RWPE2 (cell line): ENCODE results near the gene HOXD4.

Source experiments
- ATAC-seq: fragments of 200-7000 bp; cut with Tn5 transposase; 3 replicates; pipeline ENCODE4 v1.9.1; 2021; ENCODE audit warnings: low read depth
- DNase-seq: peaks from one replicate; pipeline ENCODE4 v3.0.0-alpha.2; 2020; ENCODE audit warnings: low spot score
- H3K27ac ChIP-seq: fragments of 450-650 bp; 2 replicates; pipeline ENCODE4 v1.5.1; 2017; ENCODE audit warnings: mild to moderate bottlenecking; ENCODE audit not compliant: poor library complexity, severe bottlenecking
- H3K27me3 ChIP-seq: fragments of 250-450 bp; sonication (Bioruptor Pico); 2 replicates; pipeline ENCODE4 v1.5.1; 2021; ENCODE audit warnings: mild to moderate bottlenecking, moderate library complexity; ENCODE audit not compliant: insufficient read depth, poor library complexity, severe bottlenecking
- H3K36me3 ChIP-seq: fragments of 250-450 bp; sonication (Bioruptor Pico); 2 replicates; pipeline ENCODE4 v1.5.1; 2020; ENCODE audit warnings: low read depth, mild to moderate bottlenecking, moderate library complexity
- H3K4me1 ChIP-seq: fragments of 250-450 bp; sonication (Bioruptor Pico); 2 replicates; pipeline ENCODE4 v1.5.1; 2021; ENCODE audit warnings: mild to moderate bottlenecking, moderate library complexity; ENCODE audit not compliant: insufficient read depth, poor library complexity, severe bottlenecking
- H3K4me3 ChIP-seq: fragments of 250-450 bp; sonication (Bioruptor Pico); 2 replicates; pipeline ENCODE4 v1.5.1; 2021; ENCODE audit warnings: mild to moderate bottlenecking, moderate library complexity; ENCODE audit not compliant: severe bottlenecking
- H3K9me3 ChIP-seq: fragments of 250-450 bp; sonication (Bioruptor Pico); 2 replicates; pipeline ENCODE4 v1.5.1; 2021; ENCODE audit warnings: mild to moderate bottlenecking, moderate library complexity; ENCODE audit not compliant: severe bottlenecking
- CTCF ChIP-seq: fragments of 450-650 bp; IDR thresholded peaks from one replicate; pipeline ENCODE4 v1.5.1; 2017; ENCODE audit warnings: mild to moderate bottlenecking, moderate library complexity; ENCODE audit not compliant: poor library complexity, severe bottlenecking

HOXD4 gene

GRCh38 chr2:176103742-176104315 lies 47.5 kb upstream of the HOXD4 start:
- no peaks in the 10 kb centered on the region for H3K4me1 ChIP-seq
- ATAC-seq (no peak), DNase-seq (no peak)
- no peaks in the 10 kb centered on the region for H3K36me3 ChIP-seq
- H3K9me3 ChIP-seq = no peaks in the 10 kb centered on the region
- no peaks in the 10 kb centered on the region for H3K27me3 ChIP-seq
- TF ChIP-seq CTCF = no peak
- H3K27ac ChIP-seq = peak overlapping the region; percentile 95
- peak overlapping the region; percentile 56 for H3K4me3 ChIP-seq

- no peaks in the 10 kb centered on the region for H3K27me3 ChIP-seq
- H3K27ac ChIP-seq = peak overlapping the region; percentile 95
- ATAC-seq (peak; percentile 33), DNase-seq (no peak)
- peaks cover 6% of the 10 kb centered on the region for H3K36me3 ChIP-seq
- H3K9me3 ChIP-seq = no peaks in the 10 kb centered on the region
- peak; percentile 19 for TF ChIP-seq CTCF
- H3K4me3 ChIP-seq = peak overlapping the region; percentile 56
- no peaks in the 10 kb centered on the region for H3K4me1 ChIP-seq
Observed at GRCh38 chr2:176104316-176105077, 46.9 kb upstream of the HOXD4 start.

GRCh38 chr2:176105078-176105729 lies 46.1 kb upstream of the HOXD4 start:
- H3K4me3 ChIP-seq = peak overlapping the region; percentile 56
- DNase-seq (no peak), ATAC-seq (peak; percentile 14)
- peaks cover 13% of the 10 kb centered on the region for H3K36me3 ChIP-seq
- H3K4me1 ChIP-seq = no peaks in the 10 kb centered on the region
- no peaks in the 10 kb centered on the region for H3K9me3 ChIP-seq
- H3K27ac ChIP-seq = peak overlapping the region; percentile 95
- no peak for TF ChIP-seq CTCF
- H3K27me3 ChIP-seq = no peaks in the 10 kb centered on the region

- TF ChIP-seq CTCF = no peak
- H3K27ac ChIP-seq = peak overlapping the region; percentile 95
- H3K4me3 ChIP-seq = peak overlapping the region; percentile 56
Observed at GRCh38 chr2:176105730-176106580, 45.4 kb upstream of the HOXD4 start.

More at GRCh38 chr2:176105730-176106580, 45.4 kb upstream of the HOXD4 start:
- no peaks in the 10 kb centered on the region for H3K9me3 ChIP-seq
- DNase-seq (no peak), ATAC-seq (no peak; the same call in 2 of the 3 replicates)
- peaks cover 21% of the 10 kb centered on the region for H3K36me3 ChIP-seq
- no peaks in the 10 kb centered on the region for H3K27me3 ChIP-seq
- no peaks in the 10 kb centered on the region for H3K4me1 ChIP-seq
